K562 (cell line): ENCODE measurements around the gene MCCD1. TPM values are rescaled to one million over a fixed set of nuclear protein-coding genes. Genes with fewer than 3 reads are reported as not detected.
A peak's percentile ranks its signal among the peaks of the same experiment; 100 is the strongest.

Experiments
- BACH1 ChIP-seq: fragments of 200-800 bp; sonication (Bioruptor generic); IDR thresholded peaks from 2 replicates; pipeline ENCODE4 v1.6.1; 2016; ENCODE audit warnings: missing genetic modification characterization, missing compliant biosample characterization
- CSDE1 ChIP-seq, 2 experiments: fragments of 450-650 bp; IDR thresholded peaks; 2 replicates each; pipeline ENCODE4 v1.6.1; 2016; ENCODE audit warnings: mild to moderate bottlenecking in 1 of 2
- E2F1 ChIP-seq: sonication (generic); formaldehyde crosslinking; IDR thresholded peaks from 2 replicates; pipeline ENCODE4 v1.8.1; 2023; ENCODE audit warnings: mild to moderate bottlenecking, missing genetic modification reagents, moderate library complexity
- FOXP4 ChIP-seq: sonication (generic); formaldehyde crosslinking; IDR thresholded peaks from 2 replicates; pipeline ENCODE4 v1.8.0; 2022; ENCODE audit warnings: mild to moderate bottlenecking, missing genetic modification reagents, borderline replicate concordance
- HMG20B ChIP-seq: fragments of 250-450 bp; sonication (Bioruptor Pico); IDR thresholded peaks from 2 replicates; pipeline ENCODE4 v1.5.0; 2021; ENCODE audit warnings: mild to moderate bottlenecking
- HNRNPH1 ChIP-seq: fragments of 200-400 bp; formaldehyde crosslinking; optimal IDR thresholded peaks from 2 replicates; pipeline ENCODE3; 2017; ENCODE audit warnings: low read depth, mild to moderate bottlenecking, low read length, moderate library complexity
- IFI16 ChIP-seq: fragments of 250-450 bp; sonication (Bioruptor Pico); IDR thresholded peaks from 2 replicates; pipeline ENCODE4 v2.1.2; 2022; ENCODE audit warnings: mild to moderate bottlenecking, inconsistent platforms
- JUNB ChIP-seq: fragments of 450-650 bp; formaldehyde crosslinking; conservative IDR thresholded peaks from 2 replicates; pipeline ENCODE4 v1.4.0; 2020; ENCODE audit warnings: mild to moderate bottlenecking
- JUND ChIP-seq, 2 experiments: IDR thresholded peaks; 2 replicates in 1 of 2; 3 replicates in 1 of 2; pipeline ENCODE4 v1.6.1; 2011; ENCODE audit warnings: borderline replicate concordance in 2 of 2, low read depth in 2 of 2, low read length in 2 of 2, improper control_type of control experiment in 1 of 2, missing biosample characterization in 1 of 2, missing genetic modification characterization in 1 of 2, missing genetic modification reagents in 1 of 2
- MXI1 ChIP-seq: IDR thresholded peaks from 2 replicates; pipeline ENCODE4 v1.6.1; 2011; ENCODE audit warnings: low read depth, mild to moderate bottlenecking, improper control_type of control experiment, low read length
- PATZ1 ChIP-seq: fragments of 250-450 bp; sonication (Bioruptor Pico); IDR thresholded peaks from 2 replicates; pipeline ENCODE4 v1.5.0; 2020; ENCODE audit warnings: mild to moderate bottlenecking, borderline replicate concordance
- PURB ChIP-seq: sonication (generic); formaldehyde crosslinking; IDR thresholded peaks from 2 replicates; pipeline ENCODE4 v1.9.0; 2021; ENCODE audit warnings: low read depth, mild to moderate bottlenecking, missing genetic modification reagents
- SAP30 ChIP-seq: fragments of 200-600 bp; sonication (generic); IDR thresholded peaks from 2 replicates; pipeline ENCODE4 v1.6.1; 2012; ENCODE audit warnings: borderline replicate concordance, low read depth, mild to moderate bottlenecking, moderate library complexity, low read length, control low read depth, inconsistent platforms; ENCODE audit not compliant: insufficient read depth, poor library complexity, severe bottlenecking
- SETDB1 ChIP-seq: IDR thresholded peaks from one replicate; pipeline ENCODE4 v1.6.1; 2012; ENCODE audit warnings: low read length, control low read depth, inconsistent platforms
- SRF ChIP-seq, 2 experiments: fragments of 250-450, 450-650 bp in 1 of 2; sonication (Bioruptor Pico) in 1 of 2; sonication (generic) in 1 of 2; formaldehyde crosslinking; IDR thresholded peaks; 2 replicates each; pipeline versions ENCODE4 v1.5.0 to v1.5.1; 2020 to 2022; ENCODE audit warnings: mild to moderate bottlenecking in 1 of 2, missing genetic modification reagents in 1 of 2
- TGIF2 ChIP-seq: sonication (generic); formaldehyde crosslinking; IDR thresholded peaks from 2 replicates; pipeline ENCODE4 v1.8.1; 2022; ENCODE audit warnings: mild to moderate bottlenecking, missing genetic modification reagents, moderate library complexity
- ZBTB1 ChIP-seq: sonication (generic); formaldehyde crosslinking; IDR thresholded peaks from 2 replicates; pipeline ENCODE4 v1.8.1; 2023; ENCODE audit warnings: missing genetic modification reagents, low read depth, mild to moderate bottlenecking, borderline replicate concordance
- ZBTB34 ChIP-seq: fragments of 250-450 bp; sonication (Bioruptor Pico); IDR thresholded peaks from 2 replicates; pipeline ENCODE4 v1.8.0; 2021; ENCODE audit warnings: mild to moderate bottlenecking, moderate library complexity
- polyA plus RNA-seq, 8 experiments: library from polyadenylated mRNA; depleted of rRNA in 4 of 8; stranded (reverse) in 5 of 8; unstranded in 3 of 8; fragments of >200 nt; fragmentation: Nextera tagmentation in 2 of 8; fragmentation: Illumina TruSeq in 1 of 8; extraction: Ambion mirVana in 2 of 8; extraction: Trizol in 1 of 8; gene quantifications; 2 replicates each; pipeline versions ENCODE4 v1.2.1 to v1.2.3, GENCODE V29; 2011 to 2014; ENCODE audit warnings: inconsistent platforms in 1 of 8, missing spikeins in 1 of 8
- total RNA-seq, 7 experiments: library from RNA; depleted of rRNA in 6 of 7; stranded (reverse); fragments of >200 nt in 6 of 7; fragmentation: Illumina TruSeq in 2 of 7; extraction: Trizol in 2 of 7; gene quantifications; 2 replicates each; pipeline versions ENCODE4 v1.2.1 to v1.2.3, GENCODE V29; 2011 to 2021; ENCODE audit warnings: low replicate concordance in 1 of 7

The MCCD1 gene
- total and polyA plus RNA-seq, 9 of the 15 experiments (the other 6 are each of a cell fraction or from before 2014, with no cell fraction given): not detected

GRCh38 chr6:31540640-31541039 is 11.9 kb downstream of the MCCD1 start (continued):
- TF ChIP-seq ZBTB1 (no peak), HMG20B (CRISPR knock-in tag) (no peak), BACH1 (tag) (no peak), FOXP4 (no peak), E2F1 (CRISPR knock-in tag) (no peak), HNRNPH1 (no peak), TGIF2 (CRISPR knock-in tag) (no peak), JUNB (CRISPR knock-in tag) (no peak), SRF (CRISPR knock-in tag; IDR thresholded peaks at IDR 0.05) (peak in 1 of 2 experiments; percentile 53; a peak in 1 of 4 replicates), SETDB1 (no peak), JUND (IDR thresholded peaks at IDR 0.05; ENCODE audit: borderline replicate concordance, low read depth, low read length) (no peak), JUND (tag; IDR thresholded peaks at IDR 0.05; ENCODE audit: borderline replicate concordance, low read depth, low read length) (no peak), IFI16 (no peak), MXI1 (no peak), PATZ1 (CRISPR knock-in tag) (no peak), ZBTB34 (CRISPR knock-in tag) (no peak), SAP30 (peak; percentile 21), CSDE1 (IDR thresholded peaks at IDR 0.05) (no peak), PURB (CRISPR knock-in tag) (no peak)
